Hindlimb muscle (tissue), 1 donor: ENCODE data around the gene MFNG. TPM values are rescaled to one million over a fixed set of nuclear protein-coding genes. Genes with fewer than 3 reads are reported as not detected.
"Not testable (repeated sequence)": the region's sequence is repeated elsewhere in the genome, so short reads cannot be mapped to it uniquely, and the experiment has no call there.

ENCODE experiments used
- DNase-seq: peaks from one replicate; pipeline ENCODE4 v3.0.0-alpha.2; 2013
- polyA plus RNA-seq: library from polyadenylated mRNA; unstranded; fragments of 120-200 nt; gene quantifications from one replicate; pipeline ENCODE4 v1.2.1, GENCODE V29; 2013; ENCODE audit not compliant: insufficient read length

Gene MFNG, protein sequence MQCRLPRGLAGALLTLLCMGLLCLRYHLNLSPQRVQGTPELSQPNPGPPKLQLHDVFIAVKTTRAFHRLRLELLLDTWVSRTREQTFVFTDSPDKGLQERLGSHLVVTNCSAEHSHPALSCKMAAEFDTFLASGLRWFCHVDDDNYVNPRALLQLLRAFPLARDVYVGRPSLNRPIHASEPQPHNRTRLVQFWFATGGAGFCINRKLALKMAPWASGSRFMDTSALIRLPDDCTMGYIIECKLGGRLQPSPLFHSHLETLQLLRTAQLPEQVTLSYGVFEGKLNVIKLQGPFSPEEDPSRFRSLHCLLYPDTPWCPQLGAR
- polyA plus RNA-seq = 7.7 TPM

DNA sequence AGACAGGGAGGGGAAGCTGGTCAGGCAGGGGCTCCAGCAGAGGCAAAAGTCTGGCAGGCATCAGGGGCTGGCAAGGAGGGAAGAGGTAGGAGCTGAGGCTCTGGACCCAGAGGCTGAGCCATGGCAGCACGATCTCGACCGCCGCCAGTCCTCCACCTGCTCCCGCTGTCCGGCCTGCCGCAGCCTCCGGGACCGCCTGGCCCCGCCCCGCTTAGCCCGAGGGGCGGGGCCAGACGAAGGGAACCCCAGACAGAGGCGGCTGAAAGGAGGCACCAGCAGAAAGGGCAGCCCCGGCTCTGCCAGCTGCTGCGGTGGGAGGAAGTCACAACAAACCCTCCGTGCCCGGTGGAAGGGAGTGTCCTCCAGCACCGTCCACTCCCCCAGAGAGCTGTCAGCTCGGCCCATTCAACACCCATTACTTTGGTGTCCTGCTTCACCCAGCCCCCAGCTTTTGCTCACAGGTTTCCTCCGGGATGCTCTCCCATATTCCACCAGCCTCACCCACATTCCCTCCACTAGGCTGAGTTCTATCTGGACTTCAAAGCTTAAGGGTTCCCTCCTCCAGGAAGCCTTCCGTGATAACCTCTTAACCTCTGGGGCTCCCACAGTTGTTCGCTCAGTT, at the start of gene MFNG:
Gene MFNG, minus strand, starts transcription at position 161 of the 622 bp plus-strand sequence. CDS start 207 bp downstream, outside the sequence.
- DNase-seq = peak; percentile 34

DNA sequence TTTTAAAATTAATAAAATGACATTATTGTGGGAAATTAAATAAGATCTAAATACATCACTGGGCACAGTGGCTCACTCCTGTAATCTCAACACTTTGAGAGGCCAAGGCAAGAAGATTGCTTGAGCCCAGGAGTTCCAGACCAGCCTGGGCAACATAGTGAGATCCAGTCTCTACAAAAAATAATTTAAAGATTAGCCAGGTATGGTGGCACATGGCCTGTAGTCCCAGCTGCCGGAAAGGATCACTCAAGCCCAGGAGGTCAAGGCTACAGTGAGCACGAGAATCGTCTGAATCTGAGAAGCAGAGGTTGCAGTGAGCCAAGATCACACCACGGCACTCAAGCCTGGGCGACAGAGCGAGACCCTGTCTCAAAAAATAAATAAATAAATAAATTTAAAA, 49.0 kb upstream of the MFNG start:
- DNase-seq = no peak

DNA sequence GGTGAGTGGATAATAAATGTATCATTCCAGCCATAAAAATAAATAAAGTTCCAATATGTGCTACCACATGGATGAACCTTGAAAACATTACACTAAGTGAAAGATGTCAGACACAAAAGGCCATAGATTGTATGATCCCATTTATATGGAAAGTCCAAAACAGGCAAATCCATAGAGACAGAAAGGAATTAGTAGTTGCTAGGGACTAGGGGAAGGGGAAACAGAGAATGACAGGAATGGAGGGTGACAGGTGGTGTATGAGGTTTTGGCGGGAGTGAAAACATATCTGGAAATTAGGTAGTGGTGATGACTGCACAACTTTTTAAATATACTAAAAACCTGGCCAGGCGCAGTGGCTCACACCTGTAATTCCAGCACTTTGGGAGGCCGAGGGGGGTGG, 48.3 kb upstream of the MFNG start:
- no peak for DNase-seq

DNA sequence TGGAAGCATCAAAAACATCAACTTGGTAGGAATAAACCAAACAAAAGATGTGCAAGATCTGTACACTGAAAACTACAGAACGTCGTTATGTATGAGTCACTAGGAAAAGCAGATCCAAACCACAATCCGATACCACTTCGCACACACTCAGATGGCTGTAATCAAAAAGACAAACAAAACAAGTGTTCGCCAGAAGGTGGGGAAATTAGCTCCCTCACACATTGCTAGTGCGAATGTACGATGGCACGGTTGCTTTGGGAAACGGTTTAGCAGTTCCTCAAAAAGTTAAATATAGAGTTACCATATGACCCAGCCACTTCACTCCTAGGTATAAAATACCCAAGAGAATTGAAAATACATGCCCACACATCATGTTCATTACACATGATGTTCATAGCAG, 47.8 kb upstream of the MFNG start:
- DNase-seq = no peak

DNA sequence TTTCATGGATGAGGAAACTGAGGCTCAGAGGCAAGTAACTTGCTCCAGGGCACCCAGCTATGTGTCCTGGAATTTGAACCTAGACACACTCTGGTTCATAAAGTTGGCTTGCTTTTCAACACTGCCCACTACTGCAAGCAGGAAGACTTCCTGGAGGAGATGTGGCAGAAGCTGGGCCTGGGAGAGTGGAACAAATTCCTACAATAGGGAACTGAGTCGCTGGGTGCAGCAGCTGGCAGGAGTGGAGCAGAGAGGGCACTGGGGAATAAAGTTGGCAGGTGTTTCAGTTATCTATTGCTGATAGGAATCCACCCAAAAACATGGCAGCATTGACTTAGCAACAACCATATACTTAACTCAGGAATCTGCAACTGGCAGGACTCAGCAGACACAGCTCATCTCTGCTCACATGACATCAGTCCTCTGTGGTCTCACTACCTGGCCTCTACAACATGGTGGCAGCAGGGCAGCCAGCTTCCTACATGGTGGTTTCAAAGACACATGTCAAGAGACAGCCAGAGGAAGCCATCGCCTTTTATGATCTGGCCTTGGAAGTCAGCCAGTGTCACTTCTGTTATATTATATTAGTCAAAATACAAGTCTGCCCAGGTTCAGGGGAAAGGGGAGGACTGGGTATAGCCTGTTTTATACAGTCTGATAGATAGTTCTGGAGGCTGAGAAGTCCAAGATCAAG, 43.6 kb upstream of the MFNG start:
- no peak for DNase-seq

DNA sequence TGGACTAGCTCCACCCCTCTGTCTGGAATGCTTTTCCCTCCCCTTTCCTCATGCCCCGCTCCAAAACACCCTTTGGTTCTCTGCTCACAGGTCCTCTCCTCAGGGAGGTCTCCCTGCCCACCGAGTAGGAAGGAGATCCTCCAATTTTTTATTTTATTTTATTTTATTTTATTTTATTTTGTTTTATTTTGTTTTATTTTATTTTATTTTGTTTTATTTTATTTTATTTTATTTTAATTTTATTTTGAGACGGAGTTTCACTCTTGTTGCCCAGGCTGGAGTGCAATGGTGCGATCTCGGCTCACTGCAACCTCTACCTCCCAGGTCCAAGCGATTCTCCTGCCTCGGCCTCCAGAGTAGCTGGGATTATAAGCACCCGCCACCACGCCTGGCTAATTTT, 41.8 kb upstream of the MFNG start:
- not testable (repeated sequence) for DNase-seq

DNA sequence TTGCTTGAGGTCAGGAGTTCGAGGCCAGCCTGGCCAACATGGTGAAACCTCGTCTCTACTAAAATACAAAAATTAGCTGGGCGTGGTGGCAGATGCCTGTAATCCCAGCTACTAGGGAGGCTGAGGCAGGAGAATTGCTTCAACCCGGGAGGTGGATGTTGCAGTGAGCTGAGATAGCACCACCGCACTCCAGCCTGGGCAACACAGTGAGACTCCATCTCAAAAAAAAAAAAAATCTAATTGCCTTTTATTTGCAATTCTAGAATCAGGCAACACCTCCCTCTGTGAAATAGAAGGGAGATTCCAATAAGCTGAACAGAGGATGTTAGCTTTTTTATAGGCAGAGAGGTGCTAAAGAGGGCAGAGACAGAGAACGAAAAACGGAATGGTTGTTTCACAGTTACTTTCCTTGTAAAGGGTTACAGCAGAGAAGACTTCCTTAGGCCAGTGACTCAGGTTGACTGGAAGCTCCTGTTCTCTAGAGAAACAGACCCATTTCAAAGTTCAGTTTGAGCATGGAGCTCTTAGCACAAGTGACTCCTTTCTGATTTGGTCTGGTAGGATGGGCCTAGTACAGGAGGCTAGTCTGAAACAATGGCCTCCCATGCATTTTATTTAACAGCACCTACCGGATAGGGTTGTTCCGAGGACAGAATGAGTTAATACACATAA, 41.0 kb upstream of the MFNG start:
- not testable (repeated sequence) for DNase-seq

DNA sequence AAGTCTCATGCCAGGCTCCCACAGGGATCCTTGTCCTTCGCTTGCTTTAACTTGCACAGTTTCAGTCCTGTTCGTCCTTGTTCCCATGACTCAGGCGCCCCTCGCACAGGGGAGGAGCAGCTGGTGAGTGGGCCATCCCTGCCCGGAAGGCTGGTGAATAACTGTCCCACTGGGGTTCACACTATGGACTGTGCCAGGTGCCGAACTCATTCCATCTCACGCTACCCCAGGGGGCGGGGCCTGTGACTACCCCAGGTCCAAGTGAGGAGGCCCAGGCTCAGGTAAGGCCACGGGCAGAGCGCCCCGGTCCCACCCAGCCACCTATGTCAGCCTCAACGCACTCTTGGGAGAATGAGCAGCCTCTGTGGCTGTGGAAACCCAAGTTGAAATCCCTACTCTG, 40.2 kb upstream of the MFNG start:
- no peak for DNase-seq

DNA sequence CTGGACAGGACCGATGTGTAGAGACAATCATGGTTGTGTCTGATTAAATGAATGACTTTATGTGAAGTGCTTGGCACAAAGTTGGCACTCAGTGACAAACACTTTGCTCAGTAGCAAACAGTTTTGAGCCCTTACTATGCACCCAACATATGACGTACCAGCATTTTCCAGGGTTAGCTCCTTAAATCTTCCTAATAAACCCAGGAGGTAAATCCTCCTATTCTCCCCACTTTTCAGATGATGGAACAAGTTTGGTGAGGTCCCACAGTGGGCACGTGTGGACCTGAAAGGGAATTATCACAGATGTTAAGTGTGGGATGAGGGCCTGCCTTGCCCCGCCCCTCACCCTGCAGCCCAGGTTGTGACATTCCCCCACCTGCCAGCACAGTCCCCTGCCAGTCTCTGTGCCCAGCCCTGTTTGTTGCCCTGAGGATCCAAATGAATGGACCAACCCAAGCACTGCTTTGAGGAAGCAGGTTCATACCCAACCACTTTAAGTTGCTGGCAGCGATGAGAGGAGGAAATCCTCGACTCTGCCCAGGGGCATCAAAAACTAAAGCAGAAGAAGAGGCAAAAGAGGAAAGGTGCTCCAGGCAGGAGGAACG, 39.7 kb upstream of the MFNG start:
- no peak for DNase-seq

DNA sequence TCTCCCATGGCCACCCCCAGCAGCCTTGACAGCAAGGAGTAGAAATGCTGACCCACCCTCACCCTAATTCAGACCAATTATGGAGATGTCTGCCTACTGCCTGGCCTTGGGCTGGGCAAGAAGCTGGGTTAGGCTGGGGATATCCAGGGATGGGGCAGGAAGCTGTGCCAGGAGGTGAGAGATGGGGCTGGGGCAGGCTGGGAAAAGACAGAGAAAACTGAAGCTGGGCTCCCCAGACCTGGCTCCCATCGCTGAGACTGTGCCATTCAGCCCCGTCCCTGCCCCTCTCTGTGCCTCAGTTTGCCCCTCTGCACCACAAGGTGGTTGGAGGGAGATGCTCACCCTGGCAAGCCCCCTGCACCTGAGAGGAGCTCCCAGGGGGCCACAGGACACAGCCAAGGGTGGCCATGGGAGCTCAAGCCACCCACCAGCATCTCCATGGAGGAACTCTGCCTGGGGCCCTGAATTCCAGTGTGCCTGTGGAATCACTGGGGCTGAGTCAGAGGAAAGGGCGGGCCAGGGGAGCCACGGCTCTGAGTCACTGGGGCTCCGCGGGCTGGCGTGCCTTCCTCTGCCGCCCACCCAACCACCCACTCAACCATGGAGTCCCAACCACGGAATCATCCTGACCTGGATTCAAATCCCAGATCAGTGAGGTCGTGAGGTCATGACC, 39.0 kb upstream of the MFNG start:
- no peak for DNase-seq

DNA sequence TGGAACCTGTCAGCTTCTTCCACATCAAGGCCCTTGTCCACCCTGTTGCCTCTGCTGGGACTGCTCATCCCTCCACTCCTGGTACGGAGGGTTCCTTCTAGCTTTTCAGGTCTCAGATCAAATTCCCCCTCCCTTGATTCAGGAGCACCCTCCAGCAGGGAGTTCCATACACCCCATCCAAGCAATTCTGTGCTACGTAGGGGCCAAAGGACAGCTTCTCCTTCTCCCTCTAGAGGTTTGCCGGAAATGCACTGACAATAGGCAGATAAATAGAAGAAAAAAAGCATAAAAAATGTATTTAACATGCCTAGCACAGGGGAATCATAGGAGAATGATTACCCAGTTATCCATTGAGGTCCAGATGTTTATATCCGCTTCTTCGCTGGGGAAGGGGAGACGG, 36.3 kb upstream of the MFNG start:
- no peak for DNase-seq

DNA sequence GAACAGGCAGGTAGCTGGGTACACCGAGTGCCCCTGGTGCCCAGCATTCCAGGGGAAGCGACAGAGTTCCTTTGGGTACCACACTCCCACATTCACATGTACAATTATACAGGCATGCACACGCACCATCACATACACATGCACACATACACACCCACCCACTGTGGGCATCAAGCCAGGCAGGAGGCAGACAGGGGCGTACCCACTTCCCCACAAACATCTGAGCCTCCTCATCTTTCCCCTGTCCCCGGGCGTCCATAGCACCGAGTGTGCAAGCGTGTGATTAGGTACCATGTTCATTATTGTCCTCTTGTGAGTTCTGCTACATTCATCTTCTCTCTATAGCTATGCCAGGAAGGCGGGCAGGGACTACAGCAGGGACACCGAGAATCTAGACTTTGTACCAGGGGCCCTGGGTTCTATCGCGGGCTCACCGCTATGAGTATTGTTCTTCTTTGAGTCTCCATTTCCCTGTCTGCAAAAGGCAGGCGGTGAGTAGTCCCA, 35.1 kb upstream of the MFNG start:
- no peak for DNase-seq

DNA sequence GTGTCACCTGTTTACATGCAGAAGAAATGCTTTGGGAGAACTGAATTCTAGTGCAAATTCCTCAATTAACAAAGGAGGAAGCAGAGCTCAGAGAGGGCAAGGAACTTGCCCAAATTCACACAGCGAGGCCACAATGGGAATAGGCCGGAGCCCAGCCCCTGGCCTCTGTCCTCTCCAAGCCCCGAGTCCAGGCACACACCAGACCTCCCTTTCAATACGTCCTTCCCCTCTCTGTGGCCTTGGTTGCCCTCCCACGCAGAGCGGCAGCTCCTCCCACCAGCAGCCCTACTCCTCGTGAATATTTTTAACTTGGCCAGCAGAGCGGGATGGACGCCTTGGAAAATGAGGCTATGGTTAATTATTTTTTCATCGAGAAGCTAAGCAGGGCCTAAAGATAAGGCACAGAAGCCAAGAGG, 34.6 kb upstream of the MFNG start:
- no peak for DNase-seq

DNA sequence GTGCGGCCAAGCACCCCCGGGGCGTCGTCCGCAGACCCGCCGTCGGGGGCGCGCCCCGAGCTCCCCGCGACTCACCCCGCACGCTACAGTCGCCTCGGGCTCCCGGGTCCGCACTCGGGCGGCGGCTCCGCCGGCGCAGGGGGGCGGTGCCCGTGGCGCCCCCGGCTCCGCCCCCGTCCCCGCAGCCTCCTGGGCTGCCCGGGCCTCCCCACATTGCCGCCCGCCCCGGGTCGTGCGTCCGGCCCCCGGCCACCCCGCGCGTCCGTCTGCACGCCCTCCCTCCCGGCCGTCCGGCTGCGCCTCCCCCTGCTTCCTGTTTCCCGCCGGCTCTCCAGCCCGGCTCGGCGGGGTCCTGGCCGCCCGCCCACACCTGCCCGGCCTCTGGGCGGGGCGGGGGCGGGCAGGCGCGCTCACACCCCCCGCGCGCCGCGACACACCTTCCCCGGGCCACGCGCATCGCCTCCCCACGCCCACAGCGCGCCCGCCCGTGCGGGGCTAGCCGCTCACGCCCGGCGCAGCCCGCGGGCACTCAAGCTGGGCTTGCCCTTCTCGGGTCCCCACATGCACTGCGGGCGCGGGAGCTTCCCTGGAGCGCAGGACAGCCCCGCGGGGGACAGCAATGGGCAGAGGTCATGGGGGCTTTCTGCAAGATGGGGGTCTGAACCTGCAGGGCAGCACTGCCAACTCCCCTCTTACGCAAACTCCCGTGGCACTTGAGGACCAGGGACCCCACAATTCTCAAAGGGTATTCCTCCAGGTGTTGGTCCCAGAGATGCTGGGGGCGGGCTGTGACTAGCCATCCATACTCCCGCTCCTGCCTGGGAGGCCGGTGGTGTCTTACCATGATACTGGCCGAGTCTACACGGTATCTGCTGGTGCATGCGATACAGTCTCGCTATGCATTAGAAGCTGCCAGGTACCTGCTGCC, 33.3 kb upstream of the MFNG start, which contains the start of gene CARD10:
Gene CARD10, minus strand, starts transcription at position 148 of the 928 bp plus-strand sequence. CDS start 215 bp downstream, outside the sequence.
- DNase-seq = no peak

DNA sequence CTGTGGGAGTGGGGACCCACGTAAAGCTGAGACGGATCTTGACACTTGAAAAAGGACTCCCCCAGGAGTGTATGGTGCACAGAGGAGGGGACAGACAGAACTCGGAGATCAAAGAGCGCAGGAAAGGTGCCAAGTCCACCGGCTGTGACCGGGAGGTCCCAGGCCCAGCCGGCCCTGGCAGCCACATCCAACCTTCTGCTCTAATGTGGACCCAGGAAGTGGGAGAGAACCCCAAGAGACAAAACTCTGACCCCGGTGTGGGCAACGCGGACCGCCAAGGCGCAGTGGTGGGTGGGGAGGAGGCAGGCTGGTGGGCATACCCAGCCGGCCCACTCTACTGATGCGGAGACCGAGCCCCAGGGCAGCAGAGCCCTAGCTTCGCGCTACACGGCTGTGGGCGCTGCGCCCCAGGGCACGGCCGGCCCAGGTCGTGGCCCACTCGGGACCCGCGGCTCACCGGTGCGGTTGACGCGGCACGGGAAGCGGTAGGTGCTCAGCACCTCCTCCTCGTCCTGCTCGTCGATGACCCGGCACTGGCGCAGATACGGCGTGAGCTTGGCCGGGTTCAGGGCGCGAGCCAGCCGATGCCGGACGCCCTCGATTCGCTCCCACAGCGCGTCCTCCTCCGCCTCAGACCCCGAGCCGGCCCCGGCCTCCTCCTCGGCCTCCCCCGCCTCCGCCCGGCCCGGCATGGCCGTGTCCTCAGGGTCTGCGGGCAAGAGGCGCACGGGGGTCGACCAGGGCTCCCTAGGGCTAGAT, 32.5 kb upstream of the MFNG start:
- DNase-seq = no peak

DNA sequence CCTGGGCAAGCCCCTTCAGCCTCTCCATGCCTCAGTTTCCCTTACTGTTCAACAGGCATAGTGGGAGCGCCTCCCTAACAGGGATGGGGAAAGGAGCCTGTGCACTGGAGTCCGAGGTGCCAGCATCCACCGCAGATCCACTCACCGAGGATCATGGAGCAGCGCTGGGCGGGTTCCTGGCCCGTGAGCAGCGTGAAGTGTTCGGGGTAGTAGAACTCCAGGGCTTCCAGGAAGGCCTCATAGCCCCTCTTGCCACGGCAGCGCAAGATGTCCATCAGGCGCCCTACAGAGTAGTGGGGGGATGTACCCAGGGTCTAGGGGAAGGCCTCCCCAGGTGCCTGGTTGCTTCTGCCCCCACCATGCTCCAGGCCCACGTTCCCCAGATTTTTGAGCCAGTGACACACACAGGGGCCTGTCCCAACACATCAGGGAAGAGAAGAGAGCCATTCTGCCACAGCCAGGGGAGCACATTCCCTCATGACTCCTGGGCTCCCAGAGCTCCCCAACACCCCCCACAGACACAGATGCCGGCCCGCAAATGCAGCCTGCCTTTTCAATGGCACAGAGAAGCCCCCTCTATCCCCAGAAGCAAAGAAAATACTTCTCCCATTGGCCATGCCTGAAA, 31.8 kb upstream of the MFNG start:
- DNase-seq = no peak

DNA sequence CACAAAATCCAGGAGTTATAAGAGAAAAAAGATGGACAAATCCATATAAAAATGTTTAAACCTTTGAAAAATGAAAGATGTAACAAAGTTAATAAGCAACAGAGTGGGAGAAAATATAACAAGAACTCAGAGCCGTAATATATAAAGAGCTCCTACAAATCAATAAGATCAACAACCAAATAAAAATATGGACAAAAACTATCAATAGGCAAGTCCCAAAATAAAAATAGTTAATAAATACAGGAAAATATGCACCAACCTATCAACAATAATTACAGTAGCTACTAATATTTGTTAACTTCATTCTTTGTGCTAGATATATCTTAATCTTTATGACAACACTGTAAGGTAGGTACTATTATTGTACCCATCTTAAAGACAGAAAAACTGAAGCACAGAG, 30.3 kb upstream of the MFNG start:
- no peak for DNase-seq

DNA sequence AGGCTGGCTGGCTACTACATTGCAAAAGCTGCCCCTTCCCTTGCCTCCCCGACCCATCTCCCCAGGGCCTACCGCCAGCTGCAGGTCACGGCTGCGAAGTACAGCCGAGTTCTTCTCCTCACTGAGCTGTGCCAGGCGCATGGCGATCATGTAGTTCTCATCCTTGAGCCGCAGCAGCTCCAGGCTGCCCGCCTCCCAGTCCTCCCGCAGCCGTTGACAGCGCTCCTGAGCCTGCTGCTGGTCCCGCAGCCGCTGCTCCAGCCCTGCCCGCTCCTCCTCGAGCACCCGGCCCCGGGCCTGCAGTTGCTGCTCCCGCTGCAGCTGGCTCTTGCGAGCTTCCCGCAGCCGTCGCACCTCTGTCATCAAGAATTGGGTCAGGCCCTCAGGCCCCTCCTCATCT, 29.7 kb upstream of the MFNG start:
- DNase-seq = no peak

DNA sequence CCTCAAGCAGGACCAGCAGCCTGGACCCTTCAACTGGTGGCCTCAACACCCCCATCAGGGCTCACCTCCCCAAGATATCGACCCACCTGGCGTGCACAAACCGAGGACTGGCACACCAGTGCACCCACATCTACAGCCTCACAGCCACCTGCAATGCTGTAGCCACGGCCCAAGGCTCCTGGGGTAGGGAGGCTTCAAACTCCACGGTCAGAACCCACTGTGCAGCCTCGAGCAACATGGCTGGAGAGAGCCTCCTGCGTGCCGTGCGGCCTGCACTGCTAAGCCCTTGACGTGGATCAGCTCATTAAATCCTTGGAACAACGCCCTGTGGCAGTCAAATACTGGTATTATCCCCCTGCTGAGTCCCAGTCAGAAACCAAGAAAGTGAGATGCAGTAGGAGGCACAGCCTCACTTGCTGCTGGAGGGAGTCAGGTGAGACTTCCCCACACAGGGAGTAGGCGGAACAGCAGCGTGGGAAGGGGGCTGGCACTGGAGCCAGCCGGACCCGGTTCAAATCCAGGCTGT, 28.4 kb upstream of the MFNG start:
- DNase-seq = no peak
